Stimulated activated naive CD4-positive, alpha-beta T cell treated with Interleukin-2 at 50 U/mL for 16 hours (primary cell): ENCODE measurements around the gene ORM2.
"Not testable (repeated sequence)": the region's sequence is repeated elsewhere in the genome, so short reads cannot be mapped to it uniquely, and the experiment has no call there.

ENCODE experiments used
- DNase-seq: peaks from one replicate; lab custom pipeline; 2025; lab: John Stamatoyannopoulos, UW

ORM2 gene

DNA sequence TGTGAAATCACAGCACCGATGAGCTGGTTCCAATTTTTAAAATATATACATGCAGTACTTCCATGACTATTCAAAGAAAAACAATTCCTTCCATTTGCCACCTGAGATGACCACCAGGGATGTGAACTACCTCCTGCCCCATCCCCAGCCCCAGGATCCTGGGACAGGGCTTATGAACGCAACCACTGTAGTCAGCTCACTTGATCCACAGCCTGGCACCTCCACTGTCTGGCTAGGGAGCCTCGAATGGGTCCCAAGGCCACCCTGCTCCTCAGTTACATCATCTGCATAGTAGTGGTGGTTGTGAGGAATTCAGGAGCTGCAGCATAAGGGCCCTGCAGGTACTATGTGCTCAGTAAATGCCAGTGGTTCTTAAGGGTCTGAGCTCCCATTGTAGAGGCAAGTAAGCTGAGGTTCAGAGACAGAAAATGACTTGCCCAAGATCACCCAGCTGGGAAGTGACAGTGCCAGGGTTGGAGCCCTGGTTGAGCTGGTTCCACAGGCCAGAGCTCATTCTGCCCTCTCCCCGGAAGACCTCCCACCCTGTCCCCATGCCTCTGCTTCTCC lies 2.9 kb downstream of the ORM2 start:
- DNase-seq: not testable (repeated sequence)

DNA sequence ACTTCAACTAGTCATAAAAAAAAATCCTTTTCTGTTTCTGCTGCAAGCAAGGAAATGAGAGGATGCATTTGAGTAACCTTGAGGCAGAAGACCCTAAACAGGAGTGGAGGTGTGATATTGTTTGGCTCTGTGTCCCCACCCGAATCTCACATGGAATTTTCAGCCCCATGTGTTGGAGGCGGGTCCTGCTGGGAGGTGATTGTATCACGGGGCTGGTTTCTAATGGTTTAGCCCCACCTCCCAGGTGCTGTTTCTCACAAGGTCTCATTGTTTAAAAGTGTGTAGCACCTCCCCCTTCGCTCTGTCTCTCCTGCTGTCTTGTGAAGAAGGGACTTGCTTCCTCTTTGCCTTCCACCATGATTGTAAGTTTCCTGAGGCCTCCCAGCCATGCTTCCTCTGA lies 4.0 kb downstream of the ORM2 start:
- not testable (repeated sequence) for DNase-seq

- DNase-seq: no peak
Observed at GRCh38 chr9:114334490-114334889, 4.8 kb downstream of the ORM2 start.

DNA sequence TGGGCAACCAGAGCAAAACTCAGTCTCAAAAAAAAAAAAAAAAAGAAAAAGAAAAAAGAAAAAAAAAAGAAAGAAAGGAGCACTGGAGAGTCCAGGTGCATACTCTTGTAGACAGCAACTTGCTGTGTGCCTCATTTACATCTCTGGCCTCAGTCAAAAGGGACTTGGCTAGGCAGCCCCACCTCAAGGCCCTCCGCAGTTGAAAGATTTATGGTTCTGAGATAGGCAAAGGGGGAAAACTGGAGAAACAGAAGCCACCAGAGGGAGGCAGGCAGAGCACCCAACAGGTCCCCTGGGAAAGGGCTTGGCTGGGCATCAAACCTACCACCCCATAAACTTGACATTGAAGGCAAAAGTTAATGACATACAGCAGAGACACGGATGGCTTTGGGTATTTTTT lies 6.1 kb downstream of the ORM2 start:
- no peak for DNase-seq

DNA sequence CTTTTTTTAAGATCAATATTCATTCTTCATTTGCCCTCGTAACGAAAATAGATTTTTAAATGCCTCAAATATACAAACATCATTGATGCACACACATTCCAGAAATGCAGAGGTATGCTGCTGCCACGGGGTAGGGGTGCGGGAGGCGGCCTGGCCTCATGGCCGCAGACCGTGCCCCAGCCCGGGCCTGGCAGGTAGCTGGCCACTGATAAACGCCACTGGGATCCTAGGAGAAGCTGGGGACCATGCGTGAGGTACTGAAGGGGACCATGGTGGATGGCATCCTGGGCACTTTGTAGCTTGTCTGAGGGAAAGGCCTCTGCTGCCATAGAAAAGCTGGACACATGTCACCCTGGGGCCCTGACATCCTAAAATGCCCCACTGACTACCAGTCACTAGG lies 6.5 kb downstream of the ORM2 start:
- DNase-seq: no peak

- no peak for DNase-seq
Observed at GRCh38 chr9:114336699-114337395, 7.2 kb downstream of the ORM2 start.

- no peak for DNase-seq
Observed at GRCh38 chr9:114338187-114338586, 8.5 kb downstream of the ORM2 start.

DNA sequence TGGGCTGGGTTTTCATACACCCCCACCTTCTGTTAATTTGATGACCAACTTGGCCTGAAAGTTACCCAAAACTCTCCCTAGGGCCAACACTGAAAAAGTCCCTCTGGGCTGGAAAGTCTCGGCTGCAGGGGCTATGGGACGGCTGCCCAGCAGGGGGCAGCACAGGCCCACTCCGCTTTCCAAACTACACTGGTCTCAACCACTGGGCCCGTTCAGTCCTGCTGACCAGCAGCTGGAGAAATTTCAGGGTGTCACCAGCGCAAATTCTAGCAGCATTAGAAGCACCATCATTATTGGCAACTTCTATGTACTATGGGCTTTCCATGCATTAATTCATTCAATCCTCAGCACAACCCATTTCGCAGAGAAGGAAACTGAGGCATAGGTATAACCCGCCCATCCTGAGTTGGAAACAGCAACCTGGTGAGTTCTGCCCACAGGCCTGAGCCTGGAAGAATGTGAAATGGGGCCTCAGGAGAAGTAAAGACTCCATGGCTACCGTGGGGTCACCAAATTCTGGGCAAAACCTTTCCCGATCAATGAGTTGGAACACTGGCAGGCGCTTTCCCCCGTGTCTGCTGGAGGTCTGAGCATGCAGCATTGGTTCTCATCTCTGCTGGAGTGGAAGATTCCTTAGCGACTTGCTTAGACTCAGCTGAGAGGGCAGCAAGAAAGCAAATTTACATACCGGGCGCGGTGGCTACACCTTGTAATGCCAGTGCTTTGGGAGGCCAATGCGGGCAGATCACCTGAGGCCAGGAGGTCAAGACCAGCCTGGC lies 9.7 kb downstream of the ORM2 start:
- peak; percentile 42 for DNase-seq

DNA sequence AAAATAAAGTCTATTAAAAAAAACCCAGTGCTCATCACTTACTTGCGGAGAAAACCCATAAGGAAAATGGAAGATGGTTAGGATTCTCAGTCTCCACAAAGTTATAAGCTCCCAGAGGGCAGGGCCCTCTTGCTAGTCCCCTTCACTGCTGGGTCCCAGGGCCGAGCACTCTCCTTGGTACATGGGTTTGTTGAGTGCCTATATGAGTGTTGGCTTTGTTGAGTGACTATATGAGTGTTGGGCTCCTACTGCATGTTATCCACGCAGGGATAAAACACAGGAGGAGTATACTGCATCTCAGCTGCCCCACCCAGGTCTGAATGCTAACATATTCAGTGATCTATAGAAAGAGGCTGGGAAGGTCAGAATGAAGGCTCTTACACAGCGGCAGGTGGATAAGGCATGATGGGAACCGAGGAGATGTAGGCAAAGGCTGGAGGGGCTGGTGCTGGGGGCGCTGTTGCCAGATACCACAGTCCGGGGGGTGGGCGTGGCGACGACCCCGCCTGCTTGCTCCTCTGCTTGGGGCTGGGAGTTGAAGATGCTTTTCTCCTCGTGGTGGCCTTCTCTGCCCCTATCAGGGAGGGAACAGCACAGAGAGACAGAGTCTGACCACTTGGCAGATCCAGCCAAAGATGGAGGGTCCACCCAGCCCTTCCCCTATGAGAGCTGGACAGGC lies 11.6 kb downstream of the ORM2 start:
- DNase-seq: no peak

GRCh38 chr9:114341991-114342390 lies 12.3 kb downstream of the ORM2 start:
- no peak for DNase-seq

GRCh38 chr9:114342755-114343440 lies 13.2 kb downstream of the ORM2 start:
- DNase-seq: no peak

DNA sequence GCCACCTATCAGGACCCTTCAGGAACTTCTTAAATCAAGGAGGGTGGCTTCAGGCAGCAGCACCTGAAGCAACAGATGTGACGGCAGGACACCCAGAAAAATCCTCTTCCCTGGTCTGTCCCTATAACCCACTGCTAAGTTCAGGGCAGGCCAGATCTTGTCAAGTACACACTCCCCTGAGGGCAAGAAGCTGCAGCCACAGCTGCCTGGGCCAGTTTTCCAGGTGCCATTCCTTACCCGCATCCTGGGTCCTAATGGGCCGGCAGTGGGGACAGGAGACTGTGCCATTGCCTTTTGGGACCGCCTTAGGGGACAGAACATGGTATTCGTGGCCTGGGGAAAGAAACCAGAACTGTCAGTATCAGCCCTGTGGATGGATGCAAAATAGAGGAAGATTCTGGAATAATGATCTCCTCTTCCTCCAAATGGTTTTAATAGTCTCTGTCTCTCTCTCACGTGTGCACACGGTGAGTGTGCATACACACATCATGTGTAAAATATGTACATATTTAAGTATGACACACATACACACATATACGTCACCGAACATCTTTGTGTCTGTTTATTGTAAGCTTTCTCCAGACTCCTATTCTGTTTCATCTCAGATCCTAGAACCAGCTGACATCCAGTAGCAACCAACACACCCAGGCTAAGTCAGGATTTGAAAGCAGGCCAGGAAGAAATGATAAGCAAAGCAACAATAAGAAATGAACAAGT lies 14.0 kb downstream of the ORM2 start:
- DNase-seq: no peak

DNA sequence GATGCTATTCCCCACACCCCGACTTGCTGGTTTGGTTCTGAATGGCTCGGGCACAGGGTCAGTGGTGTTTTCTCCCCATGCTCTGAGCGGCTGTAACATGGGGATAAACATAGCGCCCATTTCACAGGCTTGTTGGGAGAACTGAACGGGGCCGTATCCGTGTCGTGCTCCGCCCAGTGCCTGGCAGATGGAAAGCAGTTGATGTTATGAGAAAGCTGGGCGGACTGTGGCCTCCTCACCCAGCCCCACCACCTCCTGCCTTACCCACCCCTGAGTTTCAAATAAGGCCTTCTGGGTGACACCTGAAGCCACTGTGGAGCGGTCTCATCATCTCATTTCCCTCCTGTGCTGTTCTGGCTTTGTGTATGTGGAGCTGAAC lies 14.5 kb downstream of the ORM2 start:
- DNase-seq: no peak

GRCh38 chr9:114344692-114345091 lies 15.0 kb downstream of the ORM2 start:
- no peak for DNase-seq

DNA sequence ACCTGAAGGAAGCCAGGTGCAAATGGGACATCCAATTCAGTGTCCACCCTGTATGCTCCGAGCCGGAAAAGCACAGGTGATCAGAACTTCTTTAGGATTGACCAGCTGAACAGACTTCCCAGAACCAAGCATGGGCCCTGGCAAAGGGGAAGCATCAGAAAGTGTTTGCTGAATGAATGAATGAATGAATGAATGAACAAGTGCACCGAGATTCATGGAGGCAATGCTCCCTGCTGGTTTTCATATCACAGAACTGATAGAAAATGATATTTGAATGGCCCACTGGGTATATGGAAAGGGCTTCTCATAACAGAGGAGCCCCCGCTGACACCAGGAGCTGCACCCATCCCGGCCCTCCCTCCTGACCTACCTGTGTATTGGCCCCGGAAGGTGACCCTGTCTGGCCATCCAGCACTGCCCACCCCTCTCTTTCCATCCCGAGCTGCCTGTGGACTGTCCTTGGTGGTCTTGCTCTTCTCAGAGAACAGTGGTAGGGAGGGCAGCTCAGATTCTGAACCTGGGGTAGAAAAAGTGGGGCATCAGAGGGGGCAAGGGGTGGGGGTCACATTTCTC lies 15.9 kb downstream of the ORM2 start:
- no peak for DNase-seq

GRCh38 chr9:114346146-114346545 lies 16.5 kb downstream of the ORM2 start:
- no peak for DNase-seq

- no peak for DNase-seq
Observed at GRCh38 chr9:114347675-114348074, 18.0 kb downstream of the ORM2 start.

- no peak for DNase-seq
Observed at GRCh38 chr9:114348261-114348905, 18.7 kb downstream of the ORM2 start.

DNA sequence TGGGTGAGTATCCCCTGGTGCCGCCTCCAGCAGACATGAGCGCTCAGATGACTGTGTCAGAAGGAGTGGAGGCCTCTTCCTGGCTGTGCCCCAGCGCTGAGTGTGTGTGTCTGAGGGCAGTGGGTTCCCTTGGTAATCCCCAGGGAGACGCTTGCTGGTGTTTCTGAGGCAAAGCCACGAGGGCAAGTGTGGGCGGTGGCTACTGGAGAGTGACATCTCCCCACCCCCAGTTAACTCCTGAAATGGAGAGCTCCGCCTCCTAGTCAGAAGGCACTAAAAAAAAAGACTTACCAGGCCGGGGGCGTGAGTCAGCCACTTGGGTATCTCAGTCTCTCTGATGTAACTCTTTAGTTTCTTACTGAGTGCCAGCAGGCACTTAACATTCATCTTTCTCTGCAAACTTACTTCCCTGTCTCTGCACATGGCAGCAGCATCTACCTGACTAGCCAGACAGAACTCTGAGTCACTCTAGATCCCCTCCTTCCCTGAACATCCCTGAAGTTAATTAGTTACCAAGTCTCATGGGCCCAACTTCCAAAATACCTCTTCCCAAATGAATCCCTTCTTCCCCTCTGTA lies 19.3 kb downstream of the ORM2 start:
- DNase-seq: peak; percentile 90
